ENCODE data around the gene DPP4.

DPP4 gene

GRCh38 chr2:162004031-162004430 lies 70.0 kb downstream of the DPP4 start:
- Histone ChIP-seq H3K79me2 (ENCODE audit: low read length) (no peaks in the 10 kb centered on the region), H3K36me3 (replicated peaks; ENCODE audit: low read depth, low read length) (no peaks in the 10 kb centered on the region), H3K27me3 (ENCODE audit: low read depth, low read length) (no peaks in the 10 kb centered on the region), H3K4me3 (ENCODE audit: low read length) (no peak overlapping the region), H3K27ac (ENCODE audit: low read length) (no peak overlapping the region), H3K9me3 (ENCODE audit: insufficient read depth, low read length) (no peaks in the 10 kb centered on the region), H3K4me2 (ENCODE audit: low read length) (no peak overlapping the region), H2AFZ (ENCODE audit: low read depth, low read length) (no peak overlapping the region), H3K4me1 (ENCODE audit: low read length) (no peaks in the 10 kb centered on the region), H3K9ac (ENCODE audit: low read length) (no peak overlapping the region), H4K20me1 (ENCODE audit: insufficient read depth, low read length) (no peaks in the 10 kb centered on the region)
- TF ChIP-seq, protein P1, sequence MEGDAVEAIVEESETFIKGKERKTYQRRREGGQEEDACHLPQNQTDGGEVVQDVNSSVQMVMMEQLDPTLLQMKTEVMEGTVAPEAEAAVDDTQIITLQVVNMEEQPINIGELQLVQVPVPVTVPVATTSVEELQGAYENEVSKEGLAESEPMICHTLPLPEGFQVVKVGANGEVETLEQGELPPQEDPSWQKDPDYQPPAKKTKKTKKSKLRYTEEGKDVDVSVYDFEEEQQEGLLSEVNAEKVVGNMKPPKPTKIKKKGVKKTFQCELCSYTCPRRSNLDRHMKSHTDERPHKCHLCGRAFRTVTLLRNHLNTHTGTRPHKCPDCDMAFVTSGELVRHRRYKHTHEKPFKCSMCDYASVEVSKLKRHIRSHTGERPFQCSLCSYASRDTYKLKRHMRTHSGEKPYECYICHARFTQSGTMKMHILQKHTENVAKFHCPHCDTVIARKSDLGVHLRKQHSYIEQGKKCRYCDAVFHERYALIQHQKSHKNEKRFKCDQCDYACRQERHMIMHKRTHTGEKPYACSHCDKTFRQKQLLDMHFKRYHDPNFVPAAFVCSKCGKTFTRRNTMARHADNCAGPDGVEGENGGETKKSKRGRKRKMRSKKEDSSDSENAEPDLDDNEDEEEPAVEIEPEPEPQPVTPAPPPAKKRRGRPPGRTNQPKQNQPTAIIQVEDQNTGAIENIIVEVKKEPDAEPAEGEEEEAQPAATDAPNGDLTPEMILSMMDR (IDR thresholded peaks at IDR 0.05; ENCODE audit: low read depth, low read length), result no peak
- TF ChIP-seq EZH2phosphoT487 (IDR thresholded peaks at IDR 0.05; ENCODE audit: low read depth), result no peak

GRCh38 chr2:162002623-162003235 lies 71.3 kb downstream of the DPP4 start:
- TF ChIP-seq, protein P1 (IDR thresholded peaks at IDR 0.05; ENCODE audit: low read depth, low read length), result no peak
- TF ChIP-seq EZH2phosphoT487 (IDR thresholded peaks at IDR 0.05; ENCODE audit: low read depth), result no peak
- Histone ChIP-seq H3K4me1 (ENCODE audit: low read length) (no peaks in the 10 kb centered on the region), H3K9ac (ENCODE audit: low read length) (no peak overlapping the region), H3K27ac (ENCODE audit: low read length) (no peak overlapping the region), H3K4me3 (ENCODE audit: low read length) (no peak overlapping the region), H3K27me3 (ENCODE audit: low read depth, low read length) (no peaks in the 10 kb centered on the region), H3K79me2 (ENCODE audit: low read length) (no peaks in the 10 kb centered on the region), H3K9me3 (ENCODE audit: insufficient read depth, low read length) (no peaks in the 10 kb centered on the region), H3K36me3 (replicated peaks; ENCODE audit: low read depth, low read length) (no peaks in the 10 kb centered on the region), H4K20me1 (ENCODE audit: insufficient read depth, low read length) (no peaks in the 10 kb centered on the region), H3K4me2 (ENCODE audit: low read length) (no peak overlapping the region), H2AFZ (ENCODE audit: low read depth, low read length) (no peak overlapping the region)

GRCh38 chr2:162000431-162000830 lies 73.6 kb downstream of the DPP4 start:
- Histone ChIP-seq H3K9ac (ENCODE audit: low read length) (no peak overlapping the region), H3K4me2 (ENCODE audit: low read length) (no peak overlapping the region), H3K9me3 (ENCODE audit: insufficient read depth, low read length) (no peaks in the 10 kb centered on the region), H3K4me1 (ENCODE audit: low read length) (no peaks in the 10 kb centered on the region), H4K20me1 (ENCODE audit: insufficient read depth, low read length) (no peaks in the 10 kb centered on the region), H3K79me2 (ENCODE audit: low read length) (no peaks in the 10 kb centered on the region), H3K27ac (ENCODE audit: low read length) (no peak overlapping the region), H3K4me3 (ENCODE audit: low read length) (no peak overlapping the region), H3K27me3 (ENCODE audit: low read depth, low read length) (no peaks in the 10 kb centered on the region), H2AFZ (ENCODE audit: low read depth, low read length) (no peak overlapping the region), H3K36me3 (replicated peaks; ENCODE audit: low read depth, low read length) (no peaks in the 10 kb centered on the region)
- TF ChIP-seq EZH2phosphoT487 (IDR thresholded peaks at IDR 0.05; ENCODE audit: low read depth), result no peak
- TF ChIP-seq, protein P1 (IDR thresholded peaks at IDR 0.05; ENCODE audit: low read depth, low read length), result no peak

DNA sequence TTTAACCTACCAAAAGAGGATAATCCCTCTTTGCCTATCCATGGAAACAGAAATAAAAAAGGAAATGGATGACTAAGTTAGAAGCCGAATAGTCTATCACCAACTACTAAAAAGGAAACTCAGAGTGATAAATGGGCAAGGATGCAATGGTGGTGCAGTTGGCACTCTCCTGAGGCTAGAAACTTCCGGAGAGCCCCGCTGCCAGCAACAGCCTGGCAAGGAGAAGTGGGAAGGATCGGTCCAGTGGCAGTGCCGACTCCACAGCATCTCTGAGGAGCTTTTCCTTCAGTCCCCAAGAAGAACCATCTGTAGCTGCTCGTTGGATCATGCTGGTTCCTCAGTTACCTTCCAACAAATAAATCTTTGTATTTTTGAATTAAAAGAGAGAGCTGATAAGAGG lies 74.7 kb downstream of the DPP4 start:
- no peaks in the 10 kb centered on the region for H3K79me2 ChIP-seq (ENCODE audit: low read length)
- H3K36me3 ChIP-seq (replicated peaks; ENCODE audit: low read depth, low read length), result peaks cover 2% of the 10 kb centered on the region
- H3K4me1 ChIP-seq (ENCODE audit: low read length), result no peaks in the 10 kb centered on the region
- H3K4me2 ChIP-seq (ENCODE audit: low read length), result no peak overlapping the region
- TF ChIP-seq, protein P1 (IDR thresholded peaks at IDR 0.05; ENCODE audit: low read depth, low read length), result no peak
- TF ChIP-seq EZH2phosphoT487 (IDR thresholded peaks at IDR 0.05; ENCODE audit: low read depth), result no peak
- H4K20me1 ChIP-seq (ENCODE audit: insufficient read depth, low read length), result no peaks in the 10 kb centered on the region
- H3K27me3 ChIP-seq (ENCODE audit: low read depth, low read length), result no peaks in the 10 kb centered on the region
- no peak overlapping the region for H3K27ac ChIP-seq (ENCODE audit: low read length)
- no peak overlapping the region for H2AFZ ChIP-seq (ENCODE audit: low read depth, low read length)
- no peaks in the 10 kb centered on the region for H3K9me3 ChIP-seq (ENCODE audit: insufficient read depth, low read length)
- H3K4me3 ChIP-seq (ENCODE audit: low read length), result no peak overlapping the region
- no peak overlapping the region for H3K9ac ChIP-seq (ENCODE audit: low read length)
